SH-SY5Y (cell line): ENCODE results near the gene TJP3.

Source experiments
- GATA2 ChIP-seq: IDR thresholded peaks from 2 replicates; pipeline ENCODE4 v1.6.1; 2011; ENCODE audit warnings: mild to moderate bottlenecking, low read depth, low read length
- GATA3 ChIP-seq: IDR thresholded peaks from 2 replicates; pipeline ENCODE4 v1.6.1; 2011; ENCODE audit warnings: low read depth, mild to moderate bottlenecking, low read length, moderate library complexity

- TF ChIP-seq GATA2: no peak
- no peak for TF ChIP-seq GATA3
Measured at GRCh38 chr19:3792114-3792513, 83.9 kb downstream of the TJP3 start.
